DND-41 (cell line): Measurements from ENCODE around the gene RAD50.

Experiments used
- CTCF ChIP-seq: IDR thresholded peaks from 2 replicates; pipeline ENCODE4 v1.5.1; 2012; ENCODE audit warnings: borderline replicate concordance, low read length, moderate library complexity, mild to moderate bottlenecking; ENCODE audit not compliant: poor library complexity, severe bottlenecking; ENCODE audit errors: extremely low read depth
- EZH2 ChIP-seq: IDR thresholded peaks from 3 replicates; pipeline ENCODE4 v1.6.1; 2012; ENCODE audit warnings: borderline replicate concordance, low read depth, mild to moderate bottlenecking, moderate library complexity, low read length, inconsistent platforms; ENCODE audit not compliant: severe bottlenecking

GRCh38 chr5:132646583-132647266, 89.9 kb downstream of the RAD50 start:
- TF ChIP-seq EZH2 (no peak), CTCF (no peak)
